Effector CD8-positive, alpha-beta T cell (primary cell): ENCODE results near the gene SCFD2.
"Not testable (repeated sequence)": the region's sequence is repeated elsewhere in the genome, so short reads cannot be mapped to it uniquely, and the experiment has no call there.

Experiments used
- DNase-seq: peaks from one replicate; lab custom pipeline; 2025; lab: John Stamatoyannopoulos, UW

Gene SCFD2

GRCh38 chr4:53346392-53346791 lies 19.5 kb downstream of the SCFD2 start:
- DNase-seq, result not testable (repeated sequence)

GRCh38 chr4:53340145-53340544 lies 25.7 kb downstream of the SCFD2 start:
- DNase-seq, result not testable (repeated sequence)

DNA sequence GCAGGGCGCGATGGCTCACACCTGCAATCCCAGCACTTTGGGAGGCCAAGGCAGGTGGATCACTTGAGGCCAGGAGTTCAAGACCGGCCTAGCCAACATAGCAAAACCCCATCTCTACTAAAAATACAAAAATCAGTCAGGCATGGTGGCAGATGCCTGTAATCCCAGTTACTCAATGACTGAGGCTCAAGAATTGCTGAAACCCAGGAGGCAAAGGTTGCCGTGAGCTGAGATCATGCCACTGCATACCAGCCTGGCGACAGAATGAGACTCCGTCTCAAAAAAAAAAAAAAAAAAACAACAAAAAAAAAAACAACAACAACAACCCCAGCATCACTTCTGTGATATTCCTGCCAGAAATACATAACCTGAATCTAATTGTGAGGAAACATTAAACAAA lies 30.9 kb downstream of the SCFD2 start:
- not testable (repeated sequence) for DNase-seq

DNA sequence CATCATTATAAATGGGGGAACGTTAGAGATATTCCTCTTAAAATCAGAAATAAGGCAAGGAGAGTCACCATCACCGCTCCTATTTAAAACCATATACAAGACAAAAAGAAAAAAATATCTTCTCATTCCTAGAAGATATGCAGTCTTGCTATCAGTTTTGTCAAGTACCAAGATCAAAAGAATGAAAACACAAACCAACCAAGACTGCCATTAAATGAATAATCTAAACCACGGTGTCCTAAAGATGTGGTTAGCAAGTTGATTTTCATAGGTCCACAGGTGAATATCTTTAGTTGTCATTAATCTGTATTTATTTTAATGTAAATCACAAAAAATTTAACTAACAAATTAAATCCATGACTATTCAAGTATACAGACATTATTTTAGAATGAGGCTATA lies 39.3 kb downstream of the SCFD2 start:
- DNase-seq, result no peak

DNA sequence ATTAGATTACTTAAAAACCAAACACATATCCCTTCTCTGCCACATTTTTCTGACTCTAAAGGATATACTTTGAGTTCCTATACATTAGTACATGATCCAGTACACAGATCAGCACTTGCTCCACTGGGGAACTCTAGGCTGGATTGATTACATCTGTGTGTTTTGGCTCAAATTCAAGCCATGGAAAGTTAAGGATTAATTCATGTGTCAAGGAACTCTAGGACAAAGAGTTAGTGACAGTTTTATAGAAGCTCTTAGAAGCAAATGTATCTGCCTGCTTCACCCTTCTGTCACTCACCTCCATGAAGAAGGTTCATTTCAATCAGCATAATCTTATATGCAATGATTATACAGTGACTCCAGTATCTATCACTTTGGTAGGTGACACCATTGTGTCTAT lies 43.2 kb downstream of the SCFD2 start:
- no peak for DNase-seq

- DNase-seq, result no peak
Observed at GRCh38 chr4:53321984-53322289, 43.9 kb downstream of the SCFD2 start.

GRCh38 chr4:53321151-53321983 lies 44.5 kb downstream of the SCFD2 start:
- DNase-seq, result no peak

GRCh38 chr4:53315300-53315699 lies 50.6 kb downstream of the SCFD2 start:
- DNase-seq, result no peak

DNA sequence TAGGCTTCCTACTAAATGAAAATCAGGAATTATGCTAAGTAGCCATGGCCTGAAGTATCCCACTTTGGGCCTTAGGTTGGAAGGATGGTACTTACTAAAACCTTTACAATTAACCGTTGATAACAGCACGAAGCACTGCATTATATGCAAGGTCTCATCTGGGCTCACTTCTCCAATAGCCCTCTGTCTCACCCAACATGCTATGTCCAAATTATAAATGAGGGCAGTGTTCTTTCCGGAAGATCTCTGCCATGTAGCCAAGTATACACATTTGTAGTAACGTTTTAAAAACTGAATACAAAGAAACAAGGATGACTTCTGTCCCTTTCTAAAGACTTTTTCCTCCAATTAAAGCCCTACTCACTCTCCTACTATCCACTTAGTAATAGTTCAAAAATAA lies 51.6 kb downstream of the SCFD2 start:
- no peak for DNase-seq

GRCh38 chr4:53313510-53313909 lies 52.4 kb downstream of the SCFD2 start:
- DNase-seq, result no peak

- DNase-seq, result no peak
Observed at GRCh38 chr4:53309321-53310040, 56.4 kb downstream of the SCFD2 start.

DNA sequence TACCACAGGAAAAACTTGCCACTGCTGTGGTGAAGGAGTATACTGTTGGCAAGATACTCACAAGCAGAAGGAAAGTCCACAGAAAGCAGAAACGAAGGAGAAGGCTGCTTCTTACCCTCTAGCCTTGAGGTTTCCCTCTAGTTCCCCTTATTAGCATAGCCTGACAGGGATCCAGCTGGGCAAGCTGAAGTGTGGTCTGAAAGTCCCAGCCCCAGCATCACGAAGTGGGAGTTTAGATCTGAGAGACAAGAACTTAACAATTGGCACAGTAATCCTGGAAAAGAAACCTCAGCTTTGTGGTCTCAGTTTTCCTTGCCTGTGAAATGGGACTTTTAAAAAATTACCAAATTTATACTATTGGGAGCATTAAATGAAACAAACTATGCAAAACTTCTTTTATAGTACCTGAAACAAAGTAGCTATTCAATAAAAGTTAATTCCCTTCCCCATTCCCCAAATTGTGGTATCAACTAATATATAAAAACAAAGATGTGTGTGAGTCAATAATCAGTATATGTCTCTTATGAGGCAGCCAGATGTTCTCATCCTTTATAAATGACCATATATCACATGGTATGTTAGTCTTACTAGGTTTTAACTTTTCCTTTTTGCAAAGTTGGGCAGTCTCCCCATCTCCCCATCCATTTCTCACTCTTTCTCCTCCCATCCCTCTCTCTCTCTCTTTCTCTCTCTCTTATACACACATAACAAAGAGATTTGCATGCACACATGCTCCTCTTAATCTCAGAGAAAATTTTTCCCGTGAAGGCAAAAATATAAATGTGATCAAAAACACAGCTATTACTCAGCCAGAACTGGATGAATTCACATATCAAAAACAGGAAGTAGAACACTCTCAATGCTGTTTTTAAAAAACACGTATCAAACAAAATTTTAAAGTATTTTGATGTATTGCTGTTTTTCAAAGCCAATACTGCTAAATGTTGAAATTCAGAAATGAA lies 57.8 kb downstream of the SCFD2 start:
- DNase-seq, result no peak

DNA sequence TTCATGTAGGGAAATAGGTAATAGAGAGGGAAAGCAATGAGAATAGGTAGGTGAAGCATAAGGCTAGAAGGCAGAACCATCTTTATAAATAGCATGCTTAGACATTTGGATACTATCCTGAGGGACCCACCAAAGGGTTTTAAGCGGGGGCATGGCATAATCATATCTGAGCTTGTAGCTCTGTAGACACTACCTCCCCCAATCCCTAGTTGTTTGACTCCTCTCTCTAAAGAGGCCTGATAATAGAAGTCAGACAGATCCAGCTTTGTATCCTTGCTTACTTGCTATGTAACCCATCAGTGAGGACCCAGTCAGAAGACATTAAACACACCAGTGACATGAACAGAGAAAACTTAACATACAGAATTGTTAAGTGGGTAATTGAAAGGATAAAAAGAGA lies 58.7 kb downstream of the SCFD2 start:
- DNase-seq, result no peak

- DNase-seq, result no peak
Observed at GRCh38 chr4:53306729-53307128, 59.1 kb downstream of the SCFD2 start.

GRCh38 chr4:53292209-53292608 lies 73.7 kb downstream of the SCFD2 start:
- not testable (repeated sequence) for DNase-seq

DNA sequence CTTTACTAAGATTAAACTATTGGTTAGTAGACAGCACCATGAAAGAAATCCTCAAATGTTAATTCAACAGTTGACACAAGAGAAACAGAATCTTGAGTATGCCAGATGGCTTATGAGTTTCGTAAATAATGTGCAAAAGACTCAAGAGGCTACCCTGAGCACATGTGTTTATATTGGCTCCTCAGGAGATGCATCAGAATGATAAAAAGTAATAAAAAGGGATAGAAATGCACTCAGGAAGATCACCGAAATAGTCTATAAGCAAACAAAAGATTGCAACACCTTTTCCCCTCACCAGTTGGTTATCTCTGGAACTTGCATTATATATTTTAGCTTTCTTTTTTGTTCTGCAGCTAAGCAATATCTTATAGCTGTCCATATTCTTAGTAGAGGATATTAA lies 84.4 kb downstream of the SCFD2 start:
- DNase-seq, result no peak

DNA sequence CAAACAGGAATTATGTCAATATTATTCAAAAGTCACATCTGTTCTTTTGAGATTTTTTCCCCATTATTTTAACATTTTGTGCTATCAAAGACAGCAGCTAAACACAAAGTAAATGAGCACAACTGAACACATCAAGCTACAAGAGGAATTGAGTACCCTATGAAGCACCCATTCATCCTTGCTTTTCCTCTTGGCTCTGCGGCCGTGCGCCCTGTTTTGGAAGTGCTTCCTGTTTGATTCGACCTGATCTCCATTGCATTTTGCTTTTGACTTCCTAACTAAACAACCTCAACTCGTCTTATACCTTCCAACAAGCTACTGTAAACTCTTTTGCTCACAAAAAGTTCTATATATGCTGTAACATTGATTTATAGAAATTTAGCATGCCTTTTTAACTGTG lies 85.0 kb downstream of the SCFD2 start:
- DNase-seq, result no peak

DNA sequence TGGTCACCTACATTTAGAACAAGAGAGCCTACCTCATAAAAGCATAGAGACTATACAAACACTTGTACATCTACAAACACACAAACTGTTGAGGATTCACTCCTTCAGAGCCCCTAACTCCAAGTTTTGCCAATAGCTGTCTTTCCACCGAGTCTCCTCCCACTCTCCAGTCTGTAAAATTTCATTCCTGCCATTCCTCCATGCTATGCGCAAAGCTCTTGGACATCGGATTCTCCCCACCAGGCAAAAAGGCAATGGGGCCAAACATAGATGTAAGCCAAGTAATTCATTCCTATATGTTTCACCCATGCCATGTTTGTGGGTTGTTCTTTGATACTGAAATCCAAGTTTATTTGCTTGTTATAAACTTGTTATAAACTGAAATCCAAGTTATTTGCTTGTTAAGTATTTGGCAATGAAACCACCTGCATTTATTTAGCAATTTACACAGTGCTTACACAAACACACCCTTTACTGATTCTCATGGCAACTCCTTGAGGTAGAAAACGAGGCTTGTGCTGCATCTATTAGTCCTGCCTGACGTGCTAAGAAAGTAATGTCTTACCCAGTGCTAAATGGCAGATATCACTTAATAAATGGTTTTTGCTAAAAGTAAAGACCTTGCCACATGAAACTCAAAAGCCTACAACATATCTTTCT lies 91.1 kb downstream of the SCFD2 start:
- DNase-seq, result no peak

- DNase-seq, result no peak
Observed at GRCh38 chr4:53273726-53274125, 92.1 kb downstream of the SCFD2 start.

DNA sequence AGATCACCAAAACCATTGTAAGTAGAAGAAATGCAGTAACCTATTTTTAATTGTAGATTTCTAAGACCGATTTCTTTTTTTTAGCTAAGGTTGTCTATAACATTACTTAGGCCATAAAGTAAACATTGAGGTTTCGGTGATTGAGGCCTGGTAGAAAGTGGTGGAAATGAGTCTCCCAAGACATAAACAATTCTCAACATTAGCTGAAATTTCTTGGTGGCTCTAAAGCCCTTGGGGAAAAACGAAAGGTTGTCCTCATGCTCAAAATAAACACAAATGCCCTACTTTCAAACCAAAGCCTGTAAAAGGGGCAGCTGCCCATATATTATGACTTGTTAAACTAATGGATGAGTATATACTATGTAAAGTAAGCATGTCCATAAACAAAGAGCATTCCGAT lies 98.8 kb downstream of the SCFD2 start:
- no peak for DNase-seq

- not testable (repeated sequence) for DNase-seq
Observed at GRCh38 chr4:53255986-53256385, 109.9 kb downstream of the SCFD2 start.

DNA sequence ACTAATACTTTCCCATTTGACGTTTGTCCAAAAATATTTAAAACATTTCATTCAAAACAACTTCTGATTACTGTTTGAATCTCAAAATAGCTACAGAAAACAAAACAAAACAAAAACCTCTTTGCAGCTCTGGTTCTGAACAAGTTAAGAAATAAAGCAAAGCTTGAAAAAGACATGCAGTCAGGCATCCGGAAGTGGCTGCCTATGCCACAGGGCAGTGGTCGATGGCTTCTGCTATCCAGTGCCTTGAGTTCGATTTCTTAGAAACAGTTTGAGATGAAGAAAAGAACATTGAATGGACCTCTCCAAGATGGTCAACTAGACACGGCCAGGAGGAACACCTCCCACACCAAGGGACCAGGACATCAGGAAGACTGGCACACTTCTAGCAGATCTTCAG lies 125.3 kb downstream of the SCFD2 start:
- DNase-seq, result no peak
